ENCODE measurements around the gene SRRM3.

- TF ChIP-seq CTCF (IDR thresholded peaks at IDR 0.05) (no peak), EZH2phosphoT487 (IDR thresholded peaks at IDR 0.05; ENCODE audit: borderline replicate concordance, low read depth) (no peak), RCOR1 (IDR thresholded peaks at IDR 0.05; ENCODE audit: low read length) (no peak), YY1 (IDR thresholded peaks at IDR 0.05; ENCODE audit: low read depth) (no peak)
Measured at GRCh38 chr7:76304888-76305375, 103.2 kb downstream of the SRRM3 start.
